Endothelial cell of umbilical vein (primary cell): ENCODE data around the gene PKD2. TPM values are rescaled to one million over a fixed set of nuclear protein-coding genes. Genes with fewer than 3 reads are reported as not detected.

Experiments used
- BruUV-seq: library from RNA; stranded (reverse); fragments of 400-500 nt; replicated peaks from 2 replicates; lab custom pipeline; 2021; lab: Mats Ljungman, UMichigan
- CTCF ChIA-PET: fragments of 300-600, 350-600 bp; sonication (Branson Sonifier 250); formaldehyde crosslinking; loops from one replicate; lab custom pipeline; 2021; ENCODE audit warnings: antibody characterized with exemption, inconsistent platforms; lab: Charles Lee
- POLR2A ChIA-PET: fragments of 300-600, 350-600 bp; sonication (Branson Sonifier 250); formaldehyde crosslinking; loops from one replicate; lab custom pipeline; 2021; ENCODE audit warnings: antibody characterized with exemption, inconsistent platforms; lab: Charles Lee
- DNase-seq: peaks from one replicate; pipeline ENCODE4 v3.0.0-alpha.2; 2011; ENCODE audit warnings: low read depth, low spot score
- FAIRE-seq: peaks from 2 replicates; lab custom pipeline; 2011; peaks lifted over from hg19 to GRCh38; lab: Jason Lieb, UNC
- H2AFZ ChIP-seq: 2 replicates; pipeline ENCODE4 v1.6.0; 2012; ENCODE audit warnings: low read depth, low read length, control low read depth, inconsistent platforms
- H3K27ac ChIP-seq: 2 replicates; pipeline ENCODE4 v1.5.1; 2011; ENCODE audit warnings: low read depth, mild to moderate bottlenecking, control low read depth, low read length, moderate library complexity; ENCODE audit not compliant: insufficient read depth
- H3K27me3 ChIP-seq, 2 experiments: 2 replicates each; pipeline versions ENCODE4 v1.6.0 to v1.6.1; 2011; ENCODE audit warnings: low read length in 2 of 2, mixed read lengths in 1 of 2; ENCODE audit not compliant: control insufficient read depth in 2 of 2, insufficient read depth in 2 of 2
- H3K36me3 ChIP-seq, 2 experiments: 2 replicates in 1 of 2; 3 replicates in 1 of 2; pipeline ENCODE4 v1.5.1; 2011; ENCODE audit warnings: low read length in 2 of 2, mild to moderate bottlenecking in 1 of 2, moderate library complexity in 1 of 2; ENCODE audit not compliant: control insufficient read depth in 2 of 2, insufficient read depth in 2 of 2; ENCODE audit errors: extremely low read depth in 1 of 2
- H3K4me1 ChIP-seq: 3 replicates; pipeline ENCODE4 v1.5.1; 2011; ENCODE audit warnings: mild to moderate bottlenecking, low read length; ENCODE audit not compliant: control insufficient read depth, insufficient read depth; ENCODE audit errors: extremely low read depth
- H3K4me2 ChIP-seq: 2 replicates; pipeline ENCODE4 v1.6.1; 2011; ENCODE audit warnings: low read length, control low read depth, mixed read lengths; ENCODE audit not compliant: insufficient read depth
- H3K4me3 ChIP-seq, 3 experiments: fragments of 200-600 bp in 1 of 3; sonication (generic), shearing (Covaris generic) in 1 of 3; replicated peaks in 1 of 3; 2 replicates each; pipeline ENCODE4 v1.5.1; 2011 to 2016; ENCODE audit warnings: control low read depth in 3 of 3, low read length in 3 of 3, mild to moderate bottlenecking in 2 of 3, inconsistent platforms in 1 of 3, low read depth in 1 of 3, moderate library complexity in 1 of 3; ENCODE audit not compliant: insufficient read depth in 1 of 3
- H3K79me2 ChIP-seq: 2 replicates; pipeline ENCODE4 v1.6.0; 2012; ENCODE audit warnings: low read length, inconsistent platforms; ENCODE audit not compliant: control insufficient read depth, insufficient read depth
- H3K9ac ChIP-seq: replicated peaks from 2 replicates; pipeline ENCODE3; 2011; ENCODE audit warnings: low read length, control low read depth; ENCODE audit not compliant: insufficient read depth; ENCODE audit errors: extremely low read depth
- H3K9me1 ChIP-seq: replicated peaks from 3 replicates; pipeline ENCODE4 v1.6.0; 2011; ENCODE audit warnings: mild to moderate bottlenecking, low read length; ENCODE audit not compliant: control insufficient read depth, insufficient read depth; ENCODE audit errors: extremely low read depth
- H3K9me3 ChIP-seq: replicated peaks from 2 replicates; pipeline ENCODE4 v1.5.1; 2012; ENCODE audit warnings: low read length, inconsistent platforms; ENCODE audit not compliant: control insufficient read depth, insufficient read depth
- H4K20me1 ChIP-seq: replicated peaks from 2 replicates; pipeline ENCODE3; 2011; ENCODE audit warnings: mild to moderate bottlenecking, low read length; ENCODE audit not compliant: control insufficient read depth, insufficient read depth; ENCODE audit errors: extremely low read depth
- EZH2 ChIP-seq: IDR thresholded peaks from 2 replicates; pipeline ENCODE4 v1.6.1; 2012; ENCODE audit warnings: borderline replicate concordance, low read depth, mild to moderate bottlenecking, moderate library complexity, low read length, inconsistent platforms; ENCODE audit not compliant: severe bottlenecking
- FOS ChIP-seq: IDR thresholded peaks from 2 replicates; pipeline ENCODE4 v1.6.1; 2011; ENCODE audit warnings: mild to moderate bottlenecking, low read length, moderate library complexity, borderline replicate concordance; ENCODE audit not compliant: insufficient read depth
- GATA2 ChIP-seq: IDR thresholded peaks from 2 replicates; pipeline ENCODE4 v1.7.0; 2011; ENCODE audit warnings: low read depth, mild to moderate bottlenecking, moderate library complexity, mixed read lengths, low read length; ENCODE audit not compliant: insufficient read length, insufficient read depth
- JUN ChIP-seq: IDR thresholded peaks from 2 replicates; pipeline ENCODE4 v1.6.1; 2011; ENCODE audit warnings: borderline replicate concordance, low read depth; ENCODE audit not compliant: insufficient read length, insufficient read depth
- MYC ChIP-seq: IDR thresholded peaks from one replicate; pipeline ENCODE4 v1.6.1; 2011; ENCODE audit warnings: mild to moderate bottlenecking, low read depth, low read length
- POLR2A ChIP-seq: IDR thresholded peaks from 2 replicates; pipeline ENCODE4 v1.6.1; 2012; ENCODE audit warnings: low read depth, mild to moderate bottlenecking, control low read depth, low read length
- POLR2AphosphoS5 ChIP-seq: IDR thresholded peaks from 2 replicates; pipeline ENCODE4 v1.6.1; 2012; ENCODE audit warnings: low read depth, mild to moderate bottlenecking, control low read depth, low read length, moderate library complexity; ENCODE audit not compliant: insufficient read depth
- dilution Hi-C: fragments of 300-500 bp; cut with MboI; formaldehyde crosslinking; loops from one replicate; pipeline ENCODE4 v1.15.0; 2019; ENCODE audit warnings: low sequenced_read_pairs; ENCODE audit not compliant: extremely low pct_ligation_motif_present
- intact Hi-C: fragments of 100-400 bp; cut with micrococcal nuclease; formaldehyde crosslinking; loops from one replicate; pipeline ENCODE4 v1.10.0; 2022
- polyA plus RNA-seq, 4 experiments: library from polyadenylated mRNA; depleted of rRNA in 3 of 4; stranded (reverse) in 3 of 4; unstranded in 1 of 4; fragments of >200 nt; gene quantifications; 2 replicates each; pipeline versions ENCODE4 v1.2.1 to v1.2.3, GENCODE V29; 2011 to 2012; ENCODE audit warnings: missing spikeins in 1 of 4
- total RNA-seq: library from RNA; stranded (reverse); gene quantifications from 2 replicates; pipeline ENCODE4 v1.2.3, GENCODE V29; 2021
- TF ChIP-seq, protein P1 (sequence below): IDR thresholded peaks from 2 replicates; pipeline ENCODE4 v1.6.1; 2011; ENCODE audit not compliant: insufficient read depth, insufficient read length
- TF ChIP-seq, protein P2 (sequence below), 2 donors: IDR thresholded peaks; 1 replicate in 1 of 2; 2 replicates in 1 of 2; pipeline ENCODE4 v1.5.1; 2011; ENCODE audit warnings: low read length in 2 of 2, mild to moderate bottlenecking in 2 of 2, moderate library complexity in 2 of 2, control low read depth in 1 of 2, inconsistent platforms in 1 of 2, low read depth in 1 of 2; ENCODE audit not compliant: insufficient read depth in 1 of 2; ENCODE audit errors: extremely low read depth in 1 of 2

The PKD2 gene
- total and polyA plus RNA-seq, 2 donors (not counting 3 experiments of a cell fraction or from before 2014, with no cell fraction given): 23.1 to 27.0 TPM

- Histone ChIP-seq H3K9me3 (no peaks in the 10 kb centered on the region), H3K4me3 (no peak overlapping the region), H3K9me1 (no peaks in the 10 kb centered on the region), H3K27me3 (no peaks in the 10 kb centered on the region), H4K20me1 (no peaks in the 10 kb centered on the region), H3K79me2 (no peaks in the 10 kb centered on the region), H3K27ac (no peak overlapping the region), H3K9ac (no peak overlapping the region), H3K36me3 (no peaks in the 10 kb centered on the region), H3K4me1 (no peaks in the 10 kb centered on the region), H3K4me2 (no peak overlapping the region), H2AFZ (no peak overlapping the region)
- FAIRE-seq (peak; percentile 37), DNase-seq (no peak)
- TF ChIP-seq FOS (no peak), EZH2 (no peak), JUN (no peak), GATA2 (no peak), POLR2A (no peak), MYC (no peak), POLR2AphosphoS5 (no peak)
- TF ChIP-seq, protein P1, sequence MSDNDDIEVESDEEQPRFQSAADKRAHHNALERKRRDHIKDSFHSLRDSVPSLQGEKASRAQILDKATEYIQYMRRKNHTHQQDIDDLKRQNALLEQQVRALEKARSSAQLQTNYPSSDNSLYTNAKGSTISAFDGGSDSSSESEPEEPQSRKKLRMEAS: no peak
- TF ChIP-seq, protein P2, sequence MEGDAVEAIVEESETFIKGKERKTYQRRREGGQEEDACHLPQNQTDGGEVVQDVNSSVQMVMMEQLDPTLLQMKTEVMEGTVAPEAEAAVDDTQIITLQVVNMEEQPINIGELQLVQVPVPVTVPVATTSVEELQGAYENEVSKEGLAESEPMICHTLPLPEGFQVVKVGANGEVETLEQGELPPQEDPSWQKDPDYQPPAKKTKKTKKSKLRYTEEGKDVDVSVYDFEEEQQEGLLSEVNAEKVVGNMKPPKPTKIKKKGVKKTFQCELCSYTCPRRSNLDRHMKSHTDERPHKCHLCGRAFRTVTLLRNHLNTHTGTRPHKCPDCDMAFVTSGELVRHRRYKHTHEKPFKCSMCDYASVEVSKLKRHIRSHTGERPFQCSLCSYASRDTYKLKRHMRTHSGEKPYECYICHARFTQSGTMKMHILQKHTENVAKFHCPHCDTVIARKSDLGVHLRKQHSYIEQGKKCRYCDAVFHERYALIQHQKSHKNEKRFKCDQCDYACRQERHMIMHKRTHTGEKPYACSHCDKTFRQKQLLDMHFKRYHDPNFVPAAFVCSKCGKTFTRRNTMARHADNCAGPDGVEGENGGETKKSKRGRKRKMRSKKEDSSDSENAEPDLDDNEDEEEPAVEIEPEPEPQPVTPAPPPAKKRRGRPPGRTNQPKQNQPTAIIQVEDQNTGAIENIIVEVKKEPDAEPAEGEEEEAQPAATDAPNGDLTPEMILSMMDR (IDR thresholded peaks at IDR 0.05; ENCODE audit: extremely low read depth in 1 of 2, insufficient read depth in 1 of 2, low read depth in 1 of 2, low read length in 2 of 2): no peak
- intact Hi-C loops (no loop called here), dilution Hi-C loops (no loop called here)
- ChIA-PET CTCF (interaction anchor here (1.0 to 1.9 kb wide), 5 partner anchors 9 to 249 kb away, joined by 3 to 14 read pairs (median 4); no protein-coding TSS in a partner anchor), POLR2A (no interaction called here)
- no TSS peak for BruUV-seq
Measured at GRCh38 chr4:87962398-87963146, 44.9 kb upstream of the PKD2 start.
